ENCODE results near the gene ESYT3. TPM values are rescaled to one million over a fixed set of nuclear protein-coding genes. Genes with fewer than 3 reads are reported as not detected.

The ESYT3 gene
- total RNA-seq (2021) (0.15 and 0.31 TPM in 2 replicates), Bru-seq, nascent RNA (percentile 6 among the genes with signal in this experiment), BruChase-seq, experiment 1, labeled RNA remaining after a 2-hour chase (percentile 9 among the genes with signal in this experiment), BruChase-seq, experiment 2, labeled RNA remaining after a 6-hour chase (percentile 2 among the genes with signal in this experiment)
- long read RNA-seq, partial matches to known transcripts, result 0 of 1 reads
- long read RNA-seq, other reads (novel, unspliced or antisense), result 1 of 1 reads

- ChIA-PET POLR2A (ENCODE audit: low non-redundant PET) (no interaction called here), CTCF (interaction anchor here (1.3 kb wide), 1 partner anchor 502 kb away, joined by 5 read pairs; no protein-coding TSS in a partner anchor)
- Histone ChIP-seq H3K4me1 (ENCODE audit: insufficient read depth, low read length, poor library complexity, severe bottlenecking) (no peaks in the 10 kb centered on the region), H3K9me3 (ENCODE audit: low read depth, low read length, poor library complexity, severe bottlenecking) (no peaks in the 10 kb centered on the region), H3K36me3 (ENCODE audit: insufficient read depth, low read length, poor library complexity, severe bottlenecking) (no peaks in the 10 kb centered on the region), H3K27ac (ENCODE audit: low read depth, low read length, poor library complexity, severe bottlenecking) (no peak within 1 kb of the TSS), H3K27me3 (replicated peaks; ENCODE audit: insufficient read depth, low read depth, low read length, poor library complexity) (peaks cover 47% of the 10 kb centered on the region), H3K4me3 (ENCODE audit: low read depth, low read length, poor library complexity, severe bottlenecking) (peak within 1 kb of the TSS; percentile 44)
- DNase-seq (ENCODE audit: low spot score), result peak; percentile 69
- no peak for TF ChIP-seq CTCF (conservative IDR thresholded peaks at IDR 0.05; ENCODE audit: low read depth, low read length)
- no peak for TF ChIP-seq EZH2 (IDR thresholded peaks at IDR 0.05; ENCODE audit: borderline replicate concordance, low read depth, low read length, poor library complexity, severe bottlenecking)
- intact Hi-C loops (cut with micrococcal nuclease; ENCODE audit: unreplicated experiment), result no loop called here
- no TSS peak for BruUV-seq (replicated peaks)
Measured at GRCh38 chr3:138434276-138434874, at the start of gene ESYT3. Gene ESYT3, plus strand, starts transcription at chr3:138434616. Its CDS starts 183 bp downstream, at chr3:138434799.

GRCh38 chr3:138384976-138385375 is 49.4 kb upstream of the ESYT3 start:
- POLR2A ChIA-PET (ENCODE audit: low non-redundant PET), result no interaction called here
- no peaks in the 10 kb centered on the region for H3K27me3 ChIP-seq (replicated peaks; ENCODE audit: insufficient read depth, low read depth, low read length, poor library complexity)
- CTCF ChIA-PET, result no interaction called here
- TF ChIP-seq EZH2 (IDR thresholded peaks at IDR 0.05; ENCODE audit: borderline replicate concordance, low read depth, low read length, poor library complexity, severe bottlenecking), result no peak
- no peak for TF ChIP-seq CTCF (conservative IDR thresholded peaks at IDR 0.05; ENCODE audit: low read depth, low read length)
- H3K27ac ChIP-seq (ENCODE audit: low read depth, low read length, poor library complexity, severe bottlenecking), result no peak overlapping the region
- BruUV-seq (replicated peaks), result no TSS peak
- H3K9me3 ChIP-seq (ENCODE audit: low read depth, low read length, poor library complexity, severe bottlenecking), result no peaks in the 10 kb centered on the region
- H3K36me3 ChIP-seq (ENCODE audit: insufficient read depth, low read length, poor library complexity, severe bottlenecking), result no peaks in the 10 kb centered on the region
- intact Hi-C loops (cut with micrococcal nuclease; ENCODE audit: unreplicated experiment), result no loop called here
- no peak overlapping the region for H3K4me3 ChIP-seq (ENCODE audit: low read depth, low read length, poor library complexity, severe bottlenecking)
- H3K4me1 ChIP-seq (ENCODE audit: insufficient read depth, low read length, poor library complexity, severe bottlenecking), result no peaks in the 10 kb centered on the region
- no peak for DNase-seq (ENCODE audit: low spot score)

GRCh38 chr3:138389144-138389601 is 45.2 kb upstream of the ESYT3 start:
- ChIA-PET CTCF (no interaction called here), POLR2A (ENCODE audit: low non-redundant PET) (no interaction called here)
- intact Hi-C loops (cut with micrococcal nuclease; ENCODE audit: unreplicated experiment), result no loop called here
- H3K9me3 ChIP-seq (ENCODE audit: low read depth, low read length, poor library complexity, severe bottlenecking), result no peaks in the 10 kb centered on the region
- no TSS peak for BruUV-seq (replicated peaks)
- no peak overlapping the region for H3K4me3 ChIP-seq (ENCODE audit: low read depth, low read length, poor library complexity, severe bottlenecking)
- TF ChIP-seq EZH2 (IDR thresholded peaks at IDR 0.05; ENCODE audit: borderline replicate concordance, low read depth, low read length, poor library complexity, severe bottlenecking), result no peak
- no peak overlapping the region for H3K27ac ChIP-seq (ENCODE audit: low read depth, low read length, poor library complexity, severe bottlenecking)
- H3K4me1 ChIP-seq (ENCODE audit: insufficient read depth, low read length, poor library complexity, severe bottlenecking), result no peaks in the 10 kb centered on the region
- no peak for DNase-seq (ENCODE audit: low spot score)
- no peaks in the 10 kb centered on the region for H3K27me3 ChIP-seq (replicated peaks; ENCODE audit: insufficient read depth, low read depth, low read length, poor library complexity)
- H3K36me3 ChIP-seq (ENCODE audit: insufficient read depth, low read length, poor library complexity, severe bottlenecking), result no peaks in the 10 kb centered on the region

All from A673 (cell line).